Astrocyte of the spinal cord (primary cell): ENCODE data around the gene RRBP1.

Experiments
- DNase-seq: peaks from one replicate; pipeline ENCODE4 v3.0.0; 2011; ENCODE audit warnings: low read depth, low spot score
- H3K4me3 ChIP-seq: 2 replicates; pipeline ENCODE4 v1.5.1; 2011; ENCODE audit warnings: low read depth, mild to moderate bottlenecking, low read length, moderate library complexity
- CTCF ChIP-seq: IDR thresholded peaks from 2 replicates; pipeline ENCODE4 v1.5.1; 2012; ENCODE audit warnings: low read depth, mild to moderate bottlenecking, low read length, inconsistent platforms
- in situ Hi-C: cut with HindIII; loops from 2 replicates; pipeline ENCODE4 v1.10.0; 2017; ENCODE audit warnings: low sequenced_read_pairs

RRBP1 gene

GRCh38 chr20:17704589-17705317, 22.7 kb upstream of the RRBP1 start:
- in situ Hi-C loops, result no loop called here
- no peak for DNase-seq
- H3K4me3 ChIP-seq, result no peak overlapping the region
- no peak for TF ChIP-seq CTCF

GRCh38 chr20:17701826-17702225, 19.8 kb upstream of the RRBP1 start:
- no peak overlapping the region for H3K4me3 ChIP-seq
- no peak for TF ChIP-seq CTCF
- in situ Hi-C loops, result no loop called here
- DNase-seq, result no peak

GRCh38 chr20:17700637-17701036, 18.6 kb upstream of the RRBP1 start:
- TF ChIP-seq CTCF, result no peak
- no peak for DNase-seq
- in situ Hi-C loops, result no loop called here
- H3K4me3 ChIP-seq, result no peak overlapping the region

GRCh38 chr20:17699931-17700351, 17.9 kb upstream of the RRBP1 start, which contains the start of gene BANF2:
Gene BANF2, plus strand, starts transcription at chr20:17699966. Its CDS starts 25,060 bp downstream, at chr20:17725026.
- no peak for DNase-seq
- in situ Hi-C loops, result no loop called here
- no peak within 1 kb of the TSS for H3K4me3 ChIP-seq
- no peak for TF ChIP-seq CTCF

GRCh38 chr20:17698384-17698783, 16.3 kb upstream of the RRBP1 start:
- TF ChIP-seq CTCF, result no peak
- no peak for DNase-seq
- H3K4me3 ChIP-seq, result no peak overlapping the region
- in situ Hi-C loops, result no loop called here

- no peak for DNase-seq
- no peak for TF ChIP-seq CTCF
- in situ Hi-C loops, result no loop called here
- H3K4me3 ChIP-seq, result no peak overlapping the region
Measured at GRCh38 chr20:17697171-17697570, 15.1 kb upstream of the RRBP1 start.
